ENCODE results near the gene NAV2.

DNA sequence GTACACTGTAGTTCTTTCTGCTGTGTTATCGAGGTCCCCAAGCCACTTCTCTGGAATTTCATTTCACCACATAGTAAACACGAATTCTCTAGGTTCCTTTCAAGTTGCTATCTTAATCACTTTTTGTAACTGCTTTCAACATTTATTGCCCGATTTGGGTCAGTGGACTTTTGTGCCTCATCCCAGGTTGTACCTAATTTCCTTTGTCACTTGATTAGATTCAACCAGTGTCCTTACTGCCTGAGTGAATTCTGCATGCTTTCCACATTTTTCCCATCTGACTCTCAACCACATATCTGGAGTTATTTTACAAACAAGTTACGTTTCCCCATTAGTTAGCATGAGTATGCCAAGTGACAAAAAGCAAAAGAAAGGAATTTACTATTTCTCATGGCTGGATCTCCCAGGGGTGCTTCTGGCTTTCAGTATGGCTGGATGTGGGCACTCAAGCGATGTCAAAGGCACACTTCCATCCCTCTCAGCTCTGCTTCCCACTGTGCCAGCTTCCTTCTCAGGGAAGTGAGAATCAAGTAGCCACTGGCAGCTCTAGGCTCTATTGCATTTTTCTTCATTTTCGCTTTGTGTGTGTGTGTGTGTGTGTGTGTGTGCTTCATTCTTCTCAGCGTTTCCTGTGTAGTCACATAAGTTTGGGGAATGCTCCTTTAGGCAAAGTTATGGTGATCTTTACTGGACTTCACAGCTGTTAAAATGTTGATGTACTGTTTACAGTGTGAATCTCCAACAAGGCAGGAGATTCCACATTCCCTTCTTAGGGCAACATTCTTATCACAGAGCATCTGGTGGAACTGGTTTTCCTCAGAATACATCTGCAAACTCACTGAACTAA lies 318.7 kb downstream of the NAV2 start:
- TF ChIP-seq, protein P1, sequence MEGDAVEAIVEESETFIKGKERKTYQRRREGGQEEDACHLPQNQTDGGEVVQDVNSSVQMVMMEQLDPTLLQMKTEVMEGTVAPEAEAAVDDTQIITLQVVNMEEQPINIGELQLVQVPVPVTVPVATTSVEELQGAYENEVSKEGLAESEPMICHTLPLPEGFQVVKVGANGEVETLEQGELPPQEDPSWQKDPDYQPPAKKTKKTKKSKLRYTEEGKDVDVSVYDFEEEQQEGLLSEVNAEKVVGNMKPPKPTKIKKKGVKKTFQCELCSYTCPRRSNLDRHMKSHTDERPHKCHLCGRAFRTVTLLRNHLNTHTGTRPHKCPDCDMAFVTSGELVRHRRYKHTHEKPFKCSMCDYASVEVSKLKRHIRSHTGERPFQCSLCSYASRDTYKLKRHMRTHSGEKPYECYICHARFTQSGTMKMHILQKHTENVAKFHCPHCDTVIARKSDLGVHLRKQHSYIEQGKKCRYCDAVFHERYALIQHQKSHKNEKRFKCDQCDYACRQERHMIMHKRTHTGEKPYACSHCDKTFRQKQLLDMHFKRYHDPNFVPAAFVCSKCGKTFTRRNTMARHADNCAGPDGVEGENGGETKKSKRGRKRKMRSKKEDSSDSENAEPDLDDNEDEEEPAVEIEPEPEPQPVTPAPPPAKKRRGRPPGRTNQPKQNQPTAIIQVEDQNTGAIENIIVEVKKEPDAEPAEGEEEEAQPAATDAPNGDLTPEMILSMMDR (IDR thresholded peaks at IDR 0.05) = no peak
- no peak for TF ChIP-seq POLR2A (IDR thresholded peaks at IDR 0.05)

Data from body of pancreas (tissue), 4 donors.